SK-N-SH (cell line): ENCODE results near the gene NECTIN1. TPM values are rescaled to one million over a fixed set of nuclear protein-coding genes. Genes with fewer than 3 reads are reported as not detected.

ENCODE experiments used
- CTCF ChIA-PET: fragments of 300-600, 350-600 bp; formaldehyde crosslinking; extraction: SDS; loops from one replicate; lab custom pipeline; 2021; lab: Yijun Ruan, JAX
- POLR2A ChIA-PET: fragments of 350-600 bp; sonication (Branson Sonifier 250); formaldehyde crosslinking; extraction: SDS; loops from one replicate; lab custom pipeline; 2020; ENCODE audit warnings: antibody characterized with exemption, inconsistent platforms; lab: Yijun Ruan, JAX
- DNase-seq: peaks from one replicate; pipeline ENCODE4 v3.0.0; 2012
- H2AFZ ChIP-seq: fragments of 200-600 bp; sonication (generic); 2 replicates; pipeline ENCODE4 v1.8.1; 2016; ENCODE audit warnings: antibody characterized with exemption, mild to moderate bottlenecking, low read depth
- H3F3A ChIP-seq: fragments of 200-600 bp; sonication (generic); replicated peaks from 2 replicates; pipeline ENCODE3; 2016; ENCODE audit warnings: antibody characterized with exemption, mild to moderate bottlenecking; ENCODE audit not compliant: insufficient read depth
- H3K27ac ChIP-seq, 2 experiments: fragments of 200-500 bp in 1 of 2; fragments of 200-600 bp in 1 of 2; sonication (Bioruptor generic) in 1 of 2; sonication (generic), shearing (Covaris generic) in 1 of 2; 2 replicates each; pipeline versions ENCODE4 v1.5.1 to v1.6.1; 2014 to 2016; ENCODE audit warnings: low read depth in 2 of 2, inconsistent platforms in 1 of 2, low read length in 1 of 2, mild to moderate bottlenecking in 1 of 2, mixed read lengths in 1 of 2
- H3K27me3 ChIP-seq: fragments of 200-600 bp; sonication (generic), shearing (Covaris generic); 2 replicates; pipeline ENCODE4 v1.6.1; 2016; ENCODE audit warnings: mixed run types; ENCODE audit not compliant: insufficient read depth
- H3K36me3 ChIP-seq, 2 experiments: fragments of 200-500 bp in 1 of 2; fragments of 200-600 bp in 1 of 2; sonication (Bioruptor generic) in 1 of 2; sonication (generic) in 1 of 2; replicated peaks in 1 of 2; 2 replicates each; pipeline versions ENCODE3 to v1.5.1; 2014 to 2016; ENCODE audit warnings: low read length in 1 of 2, mild to moderate bottlenecking in 1 of 2; ENCODE audit not compliant: insufficient read depth in 2 of 2, control insufficient read depth in 1 of 2
- H3K4me1 ChIP-seq, 2 experiments: fragments of 200-500 bp in 1 of 2; fragments of 200-600 bp in 1 of 2; sonication (Bioruptor generic) in 1 of 2; sonication (generic), shearing (Covaris generic) in 1 of 2; 2 replicates each; pipeline versions ENCODE4 v1.5.1 to v1.6.1; 2014 to 2016; ENCODE audit warnings: low read depth in 1 of 2, low read length in 1 of 2, mixed run types in 1 of 2; ENCODE audit not compliant: insufficient read depth in 2 of 2, control insufficient read depth in 1 of 2
- H3K4me2 ChIP-seq: fragments of 200-600 bp; sonication (generic), shearing (Covaris generic); 2 replicates; pipeline ENCODE4 v1.6.1; 2017; ENCODE audit warnings: mixed run types
- H3K4me3 ChIP-seq, 2 experiments: fragments of 200-500 bp in 1 of 2; fragments of 200-600 bp in 1 of 2; sonication (Bioruptor generic) in 1 of 2; sonication (generic), shearing (Covaris generic) in 1 of 2; 2 replicates each; pipeline versions ENCODE4 v1.5.1 to v1.8.1; 2014 to 2016; ENCODE audit warnings: low read depth in 2 of 2, inconsistent platforms in 1 of 2, low read length in 1 of 2, mild to moderate bottlenecking in 1 of 2, mixed read lengths in 1 of 2, moderate library complexity in 1 of 2
- H3K79me2 ChIP-seq: fragments of 200-600 bp; sonication (generic); 2 replicates; pipeline ENCODE4 v1.8.1; 2017; ENCODE audit warnings: mild to moderate bottlenecking; ENCODE audit not compliant: insufficient read depth
- H3K9ac ChIP-seq: fragments of 200-600 bp; sonication (generic); 2 replicates; pipeline ENCODE4 v1.6.1; 2017; ENCODE audit warnings: mixed run types
- H3K9me2 ChIP-seq: fragments of 200-600 bp; sonication (generic); 2 replicates; pipeline ENCODE4 v1.6.1; 2017; ENCODE audit warnings: mixed run types
- H3K9me3 ChIP-seq: fragments of 200-600 bp; sonication (generic); 2 replicates; pipeline ENCODE4 v1.6.1; 2017; ENCODE audit warnings: mixed run types, mild to moderate bottlenecking, moderate library complexity
- H4K20me1 ChIP-seq: fragments of 200-600 bp; sonication (generic); 2 replicates; pipeline ENCODE4 v1.6.1; 2017; ENCODE audit warnings: mild to moderate bottlenecking, mixed run types; ENCODE audit not compliant: insufficient read depth
- CHD2 ChIP-seq: fragments of 150-350 bp; IDR thresholded peaks from 2 replicates; pipeline ENCODE4 v1.6.1; 2018; ENCODE audit warnings: low read length; ENCODE audit not compliant: partially characterized antibody
- FOSL2 ChIP-seq: IDR thresholded peaks from 2 replicates; pipeline ENCODE4 v1.4.0; 2012; ENCODE audit warnings: low read depth, mild to moderate bottlenecking, moderate library complexity, borderline replicate concordance
- GABPA ChIP-seq: IDR thresholded peaks from 2 replicates; pipeline ENCODE4 v1.4.0; 2012; ENCODE audit warnings: low read depth, mild to moderate bottlenecking
- GATA2 ChIP-seq: sonication (generic); formaldehyde crosslinking; IDR thresholded peaks from 2 replicates; pipeline ENCODE4 v1.5.0; 2020; ENCODE audit warnings: mild to moderate bottlenecking, missing genetic modification reagents
- IRF3 ChIP-seq: fragments of 150-350 bp; IDR thresholded peaks from 2 replicates; pipeline ENCODE4 v1.6.1; 2016; ENCODE audit warnings: mild to moderate bottlenecking, low read depth, low read length
- JUND ChIP-seq: IDR thresholded peaks from 2 replicates; pipeline ENCODE4 v1.4.0; 2012
- MAX ChIP-seq: IDR thresholded peaks from 2 replicates; pipeline ENCODE4 v1.4.0; 2012; ENCODE audit warnings: low read depth
- MEF2A ChIP-seq: IDR thresholded peaks from 2 replicates; pipeline ENCODE4 v1.4.0; 2012; ENCODE audit warnings: low read depth, borderline replicate concordance
- MXI1 ChIP-seq: IDR thresholded peaks from 2 replicates; pipeline ENCODE4 v1.6.1; 2012; ENCODE audit warnings: mild to moderate bottlenecking, low read depth, low read length, improper control_type of control experiment
- PBX3 ChIP-seq: IDR thresholded peaks from 2 replicates; pipeline ENCODE4; 2012
- POLR2AphosphoS5 ChIP-seq: IDR thresholded peaks from 2 replicates; pipeline ENCODE4 v1.6.1; 2012; ENCODE audit warnings: low read depth, low read length
- RAD21 ChIP-seq: IDR thresholded peaks from 2 replicates; pipeline ENCODE4 v1.6.1; 2012; ENCODE audit warnings: mild to moderate bottlenecking, low read length
- REST ChIP-seq: IDR thresholded peaks from 2 replicates; pipeline ENCODE4 v1.6.1; 2012; ENCODE audit warnings: mild to moderate bottlenecking, low read depth, low read length, moderate library complexity
- RXRA ChIP-seq: IDR thresholded peaks from 2 replicates; pipeline ENCODE4 v1.4.0; 2012; ENCODE audit warnings: low read depth, mild to moderate bottlenecking, borderline replicate concordance
- SIN3A ChIP-seq: IDR thresholded peaks from 2 replicates; pipeline ENCODE4 v1.6.1; 2012; ENCODE audit warnings: low read depth, mild to moderate bottlenecking, low read length, moderate library complexity, borderline replicate concordance
- SMC3 ChIP-seq: IDR thresholded peaks from 2 replicates; pipeline ENCODE4 v1.6.1; 2012; ENCODE audit warnings: low read depth, low read length, improper control_type of control experiment
- USF1 ChIP-seq: IDR thresholded peaks from 2 replicates; pipeline ENCODE4 v1.4.0; 2012; ENCODE audit warnings: low read depth, borderline replicate concordance
- USF2 ChIP-seq: fragments of 150-350 bp; IDR thresholded peaks from 2 replicates; pipeline ENCODE4 v1.6.1; 2017; ENCODE audit warnings: antibody characterized with exemption, low read length, low read depth, borderline replicate concordance
- WGBS: methylation state at CpG from one replicate; pipeline ENCODE4 v1.1.6; 2017; ENCODE audit warnings: low lambda C conversion rate; 5-methylcytosine and 5-hydroxymethylcytosine counted together
- polyA plus RNA-seq, 3 experiments: library from polyadenylated mRNA; depleted of rRNA; stranded (reverse); fragments of >200 nt; gene quantifications; 2 replicates each; pipeline ENCODE4 v1.2.3, GENCODE V29; 2012

The NECTIN1 gene
- polyA plus RNA-seq, 1 of the 3 experiments (the other 2 are of a cell fraction): 9.1 TPM

GRCh38 chr11:119756169-119756865 is 27.3 kb upstream of the NECTIN1 start:
- H3K27ac ChIP-seq: no peak overlapping the region
- DNase-seq: no peak
- ChIA-PET POLR2A (no interaction called here), CTCF (no interaction called here)
- TF ChIP-seq PBX3 (no peak), MAX (no peak), SIN3A (no peak)
- no peaks in the 10 kb centered on the region for H3K9me2 ChIP-seq
- H3K4me3 ChIP-seq: no peak overlapping the region
- no peaks in the 10 kb centered on the region for H3K9me3 ChIP-seq
- 51% methylated on average over 5 of the region's 5 CpGs for WGBS
- H3K36me3 ChIP-seq: no peaks in the 10 kb centered on the region
- H3K79me2 ChIP-seq: no peaks in the 10 kb centered on the region
- peaks cover 25% of the 10 kb centered on the region for H3K27me3 ChIP-seq
- H3K4me1 ChIP-seq: peaks cover 0 to 36% of the 10 kb centered on the region in 2 experiments; a peak in 1 of 4 replicates
- H3K9ac ChIP-seq: no peak overlapping the region
- no peak overlapping the region for H2AFZ ChIP-seq
- no peaks in the 10 kb centered on the region for H3F3A ChIP-seq
- no peaks in the 10 kb centered on the region for H4K20me1 ChIP-seq
- no peak overlapping the region for H3K4me2 ChIP-seq

GRCh38 chr11:119755356-119756071 is 26.5 kb upstream of the NECTIN1 start:
- CTCF ChIA-PET: interaction anchor here (1.3 to 1.4 kb wide), 3 partner anchors 9 to 400 kb away, joined by 3 to 4 read pairs (median 4); no protein-coding TSS in a partner anchor
- TF ChIP-seq JUND (no peak), GATA2 (CRISPR knock-in tag) (no peak), MEF2A (no peak), FOSL2 (no peak), REST (no peak), RXRA (no peak), GABPA (no peak), SMC3 (no peak), POLR2AphosphoS5 (no peak), MXI1 (no peak), USF1 (no peak), CHD2 (no peak), USF2 (no peak), IRF3 (no peak), RAD21 (no peak)

More at GRCh38 chr11:119755356-119756071, 26.5 kb upstream of the NECTIN1 start:
- H3F3A ChIP-seq: no peaks in the 10 kb centered on the region
- no peaks in the 10 kb centered on the region for H3K79me2 ChIP-seq
- H3K27me3 ChIP-seq: peaks cover 25% of the 10 kb centered on the region
- POLR2A ChIA-PET: interaction anchor here (1.3 kb wide), 1 partner anchor 12 kb away, joined by 5 read pairs; no protein-coding TSS in a partner anchor
- no peak for DNase-seq
- H3K27ac ChIP-seq: no peak overlapping the region
- H3K9me2 ChIP-seq: no peaks in the 10 kb centered on the region
- peaks cover 0 to 36% of the 10 kb centered on the region in 2 experiments; a peak in 1 of 4 replicates for H3K4me1 ChIP-seq
- no peaks in the 10 kb centered on the region for H3K36me3 ChIP-seq
- no peak overlapping the region for H3K4me3 ChIP-seq
- 69% methylated on average over 8 of the region's 9 CpGs for WGBS
- H3K9ac ChIP-seq: no peak overlapping the region
- no peak overlapping the region for H3K4me2 ChIP-seq
- no peaks in the 10 kb centered on the region for H3K9me3 ChIP-seq
- no peaks in the 10 kb centered on the region for H4K20me1 ChIP-seq
- H2AFZ ChIP-seq: no peak overlapping the region
